Cerebellar nuclear complex (tissue), 1 donor: Measurements from ENCODE around the gene AQP10.
"Not testable (repeated sequence)": the region's sequence is repeated elsewhere in the genome, so short reads cannot be mapped to it uniquely, and the experiment has no call there.

Source experiments
- DNase-seq, 2 experiments: peaks; one replicate each; lab custom pipeline; 2025; lab: John Stamatoyannopoulos, UW

AQP10 gene

DNA sequence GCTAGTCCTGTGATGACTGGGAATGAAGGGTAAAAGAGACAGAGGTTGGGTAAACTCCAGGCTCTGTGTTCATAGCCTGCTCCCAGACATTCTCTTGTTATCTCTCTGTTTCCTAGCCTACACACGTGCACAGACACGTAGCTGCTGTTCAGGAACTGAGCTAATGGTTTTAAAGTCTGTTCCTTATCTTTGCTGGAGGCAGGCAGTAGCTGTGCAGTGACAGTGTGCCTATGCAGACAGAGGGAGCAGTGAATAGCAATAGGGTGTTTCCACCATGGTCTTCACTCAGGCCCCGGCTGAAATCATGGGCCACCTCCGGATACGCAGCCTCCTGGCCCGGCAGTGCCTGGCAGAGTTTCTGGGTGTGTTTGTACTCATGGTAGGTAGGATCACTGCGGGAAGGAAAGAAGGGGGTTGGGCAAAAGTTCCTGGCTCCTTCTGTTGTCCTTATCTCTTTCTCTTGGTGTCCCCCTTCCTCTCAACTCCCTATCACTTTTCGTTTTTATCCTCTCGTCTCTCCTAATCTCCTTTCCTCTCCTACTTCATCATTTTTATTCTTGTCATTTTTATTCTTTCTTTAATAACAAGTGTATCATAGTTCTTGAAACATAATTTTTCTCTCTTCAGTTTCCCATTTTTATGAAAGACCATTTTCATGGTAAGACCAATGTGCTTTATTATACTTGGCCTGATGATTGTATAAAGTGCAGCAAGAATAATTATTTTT, at the start of gene AQP10:
TSS of gene AQP10 (plus strand) at position 212 of the 727 bp plus-strand sequence. CDS start at position 275, 63 bp downstream.
- DNase-seq: no peak

DNA sequence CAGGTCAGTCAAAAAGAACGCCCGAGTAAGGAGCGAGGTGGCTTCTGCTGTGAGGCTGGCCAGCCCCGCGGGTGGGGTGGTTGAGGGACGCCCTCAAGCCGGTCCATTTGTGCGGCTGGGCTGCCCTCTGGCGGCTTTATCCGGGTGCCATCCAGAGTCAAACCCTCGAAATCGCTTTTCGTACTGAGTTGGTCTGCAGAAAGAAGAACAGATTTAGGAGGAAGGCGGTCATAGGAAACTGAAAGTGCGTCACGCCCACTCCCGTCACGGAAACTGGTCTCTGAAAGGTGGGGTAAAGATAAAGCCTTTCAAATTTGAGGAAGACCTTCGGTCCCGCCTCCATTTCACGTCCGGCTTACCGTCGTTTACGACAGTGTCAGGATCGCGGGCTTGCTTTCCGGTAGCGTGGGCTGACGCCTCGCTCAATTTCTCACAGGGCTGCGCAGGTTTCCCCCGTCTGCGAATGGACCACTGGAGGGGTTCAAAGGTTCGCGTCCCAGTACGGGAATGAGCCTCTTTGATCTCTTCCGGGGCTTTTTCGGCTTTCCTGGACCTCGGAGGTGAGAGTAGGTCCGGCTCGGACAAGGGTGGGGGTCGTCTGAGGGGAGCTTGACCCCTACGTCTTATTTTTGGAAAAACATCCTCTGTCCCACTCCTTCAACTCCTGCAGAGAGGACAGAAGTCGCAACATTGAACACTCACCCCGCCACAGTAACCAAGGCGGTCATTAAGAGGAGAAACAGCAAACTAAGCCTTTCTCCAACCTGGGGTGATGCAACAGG, 48.5 kb upstream of the AQP10 start, which contains the start of gene HAX1:
TSS of gene HAX1 (plus strand) at position 413 of the 782 bp plus-strand sequence. CDS start at position 508, 95 bp downstream.
- peak in 1 of 2 experiments; percentile 82 for DNase-seq

- no peak for DNase-seq
Observed at GRCh38 chr1:154272999-154273563, 47.8 kb upstream of the AQP10 start.

GRCh38 chr1:154276797-154277196, 44.1 kb upstream of the AQP10 start:
- no peak for DNase-seq

- not testable (repeated sequence) for DNase-seq
Observed at GRCh38 chr1:154287591-154287990, 33.3 kb upstream of the AQP10 start.

DNA sequence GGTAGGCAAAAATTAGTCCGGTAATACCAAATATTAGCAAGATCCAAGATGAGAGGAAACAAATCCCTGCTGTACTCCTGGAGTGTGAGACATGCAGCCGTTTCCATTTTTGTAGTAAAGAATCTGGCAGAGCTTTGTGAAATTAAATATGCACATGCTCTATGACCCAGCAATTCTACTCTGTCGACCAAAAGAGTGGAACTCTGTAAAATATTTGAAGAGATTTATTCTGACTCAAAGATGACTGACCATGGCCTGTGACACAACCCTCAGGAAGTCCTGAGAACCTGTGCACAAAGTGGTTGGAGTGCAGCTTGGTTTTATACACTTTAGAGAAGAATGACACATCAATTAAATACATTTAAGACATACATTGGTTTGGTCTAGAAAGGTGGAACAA, 32.2 kb upstream of the AQP10 start:
- DNase-seq: no peak

GRCh38 chr1:154290921-154291320, 30.0 kb upstream of the AQP10 start:
- no peak for DNase-seq

GRCh38 chr1:154295408-154296235, 25.3 kb upstream of the AQP10 start:
- no peak for DNase-seq

- no peak for DNase-seq
Observed at GRCh38 chr1:154301582-154301981, 19.3 kb upstream of the AQP10 start.

DNA sequence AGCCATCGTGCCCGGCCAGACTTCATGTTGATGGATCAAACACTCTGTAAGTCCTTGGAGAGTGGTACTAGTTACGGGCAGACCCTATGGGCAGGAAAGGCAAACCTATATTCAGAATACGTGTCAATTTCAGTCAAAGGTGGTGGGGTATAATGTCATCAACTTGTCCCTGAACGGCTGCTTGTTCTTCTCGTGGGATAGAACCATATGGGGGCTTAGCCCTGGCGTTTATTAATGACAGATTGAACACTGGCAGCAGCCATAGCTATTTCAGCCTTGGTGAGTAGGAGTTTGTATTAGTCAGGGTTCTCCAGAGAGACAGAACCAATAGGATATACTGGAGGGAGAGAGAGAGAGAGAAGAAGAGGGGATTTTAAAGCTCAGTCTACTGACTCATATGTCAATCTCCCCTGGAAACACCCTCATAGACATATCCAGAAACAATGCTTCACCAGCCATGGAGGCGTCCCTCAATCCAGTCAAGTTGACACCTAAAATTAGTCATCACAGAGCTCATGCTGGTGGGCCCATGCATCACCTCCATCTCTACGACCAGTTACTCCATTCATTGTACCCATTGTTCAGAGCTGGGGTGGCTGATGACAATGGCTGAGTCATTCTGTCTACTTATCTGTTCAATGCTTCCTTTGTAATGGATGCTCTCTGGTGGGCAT, 16.1 kb upstream of the AQP10 start:
- no peak for DNase-seq

GRCh38 chr1:154306151-154306550, 14.7 kb upstream of the AQP10 start:
- DNase-seq: no peak

GRCh38 chr1:154307670-154308270, 13.1 kb upstream of the AQP10 start:
- not testable (repeated sequence) for DNase-seq

DNA sequence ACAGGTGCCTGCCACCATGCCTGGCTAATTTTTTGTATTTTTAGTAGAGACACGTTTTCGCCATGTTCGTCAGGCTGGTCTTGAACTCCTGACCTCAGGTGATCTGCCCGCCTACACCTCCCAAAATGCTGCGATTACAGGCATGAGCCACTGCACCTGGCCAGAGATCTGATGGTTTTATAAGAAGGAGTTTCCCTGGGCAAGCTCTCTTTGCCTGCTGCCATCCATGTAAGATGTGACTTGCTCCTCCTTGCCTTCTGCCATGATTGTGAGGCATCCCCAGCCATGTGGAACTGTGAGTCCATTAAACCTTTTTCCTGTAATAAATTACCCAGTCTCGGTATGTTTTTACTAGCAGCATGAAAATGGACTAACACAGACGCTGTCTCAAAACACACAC, 11.8 kb upstream of the AQP10 start:
- not testable (repeated sequence) for DNase-seq

DNA sequence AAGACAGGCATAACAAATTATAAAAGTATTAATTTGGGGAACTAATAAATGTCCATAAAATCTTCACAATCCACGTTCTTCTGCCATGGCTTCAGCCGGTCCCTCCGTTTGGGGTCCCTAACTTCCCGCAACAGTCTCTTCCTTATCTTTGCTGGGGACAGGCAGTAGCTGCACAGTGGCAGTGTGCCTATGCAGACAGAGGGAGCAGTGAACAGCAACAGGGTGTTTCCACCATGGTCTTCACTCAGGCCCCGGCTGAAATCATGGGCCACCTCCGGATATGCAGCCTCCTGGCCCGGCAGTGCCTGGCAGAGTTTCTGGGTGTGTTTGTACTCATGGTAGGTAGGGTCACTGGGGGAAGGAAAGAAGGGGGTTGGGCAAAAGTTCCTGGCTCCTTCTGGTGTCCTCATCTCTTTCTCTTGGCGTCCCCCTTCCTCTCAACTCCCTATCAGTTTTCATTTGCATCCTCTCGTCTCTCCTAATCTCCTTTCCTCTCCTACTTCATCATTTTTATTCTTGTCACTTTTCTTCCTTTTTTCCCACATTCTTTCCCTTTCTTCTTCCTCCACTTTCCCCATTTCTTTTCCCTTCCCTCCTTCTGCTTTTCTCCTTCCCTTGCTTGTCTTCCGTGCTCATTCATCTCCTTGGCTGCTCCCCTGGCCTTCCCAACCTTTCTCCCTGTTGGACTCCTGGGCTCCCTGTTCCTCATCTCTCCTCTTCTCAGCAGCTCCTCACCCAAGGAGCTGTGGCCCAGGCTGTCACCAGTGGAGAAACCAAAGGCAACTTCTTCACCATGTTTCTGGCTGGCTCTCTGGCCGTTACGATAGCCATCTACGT, 8.4 kb upstream of the AQP10 start:
- DNase-seq: not testable (repeated sequence)

- no peak for DNase-seq
Observed at GRCh38 chr1:154313066-154313356, 7.9 kb upstream of the AQP10 start.

GRCh38 chr1:154314226-154314625, 6.7 kb upstream of the AQP10 start:
- DNase-seq: not testable (repeated sequence)

- no peak for DNase-seq
Observed at GRCh38 chr1:154316704-154317103, 4.2 kb upstream of the AQP10 start.

GRCh38 chr1:154318386-154318785, 2.5 kb upstream of the AQP10 start:
- no peak for DNase-seq

GRCh38 chr1:154321609-154321934, 679 bp downstream of the AQP10 start:
- not testable (repeated sequence) for DNase-seq

GRCh38 chr1:154323493-154323892, 2.6 kb downstream of the AQP10 start:
- no peak for DNase-seq
